Dendritic cell treated with granulocyte-macrophage colony-stimulating factor and Interleukin-4, amounts not matched to agents 40 ng/mL and 50 ng/mL, for 4 days (primary cell): ENCODE results near the gene CCDC6.
"Not testable (repeated sequence)": the region's sequence is repeated elsewhere in the genome, so short reads cannot be mapped to it uniquely, and the experiment has no call there.

Experiments
- H3K27ac Mint-ChIP-seq: one replicate; pipeline ENCODE4 v1.8.0; 2022; ENCODE audit warnings: mild to moderate bottlenecking, mixed read lengths
- H3K27me3 Mint-ChIP-seq: one replicate; pipeline ENCODE4 v1.8.0; 2022; ENCODE audit warnings: mild to moderate bottlenecking, mixed read lengths
- H3K36me3 Mint-ChIP-seq: one replicate; pipeline ENCODE4 v1.8.0; 2022; ENCODE audit warnings: low read depth, mixed read lengths
- H3K4me1 Mint-ChIP-seq: one replicate; pipeline ENCODE4 v1.8.0; 2022; ENCODE audit warnings: low read depth, mixed read lengths
- H3K4me3 Mint-ChIP-seq: one replicate; pipeline ENCODE4 v1.8.0; 2022; ENCODE audit warnings: mild to moderate bottlenecking, moderate library complexity, mixed read lengths
- H3K9me3 Mint-ChIP-seq: one replicate; pipeline ENCODE4 v1.8.0; 2022; ENCODE audit warnings: mixed read lengths
- intact Hi-C: fragments of 100-400 bp; cut with micrococcal nuclease; formaldehyde crosslinking; loops from one replicate; pipeline ENCODE4 v1.15.0; 2022

CCDC6 gene

DNA sequence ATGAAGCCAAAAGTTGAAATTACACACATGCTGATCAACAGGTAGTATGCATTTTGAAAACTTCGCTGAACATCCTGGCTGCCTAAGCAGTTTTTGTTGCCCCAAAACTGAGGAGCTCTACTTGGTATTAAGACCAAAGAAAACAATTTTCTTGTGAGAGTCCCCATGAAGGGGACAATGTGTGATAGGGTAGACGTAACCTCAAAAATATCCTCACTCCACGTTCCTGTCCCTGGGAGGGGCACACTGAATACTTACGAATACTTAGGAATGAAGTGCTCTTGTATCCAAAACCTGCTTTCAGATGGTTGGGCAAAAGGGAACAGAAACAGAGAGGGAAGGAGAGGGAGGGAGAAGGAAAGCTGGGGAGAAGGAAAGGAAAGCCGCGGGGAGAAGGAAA is 24.7 kb downstream of the CCDC6 start:
- H3K4me1 Mint-ChIP-seq = peaks cover 76% of the 10 kb centered on the region
- H3K4me3 Mint-ChIP-seq = no peak overlapping the region
- no peaks in the 10 kb centered on the region for H3K9me3 Mint-ChIP-seq
- H3K36me3 Mint-ChIP-seq = no peaks in the 10 kb centered on the region
- H3K27ac Mint-ChIP-seq = peak overlapping the region; percentile 4
- H3K27me3 Mint-ChIP-seq = no peaks in the 10 kb centered on the region
- intact Hi-C loops = no loop called here

DNA sequence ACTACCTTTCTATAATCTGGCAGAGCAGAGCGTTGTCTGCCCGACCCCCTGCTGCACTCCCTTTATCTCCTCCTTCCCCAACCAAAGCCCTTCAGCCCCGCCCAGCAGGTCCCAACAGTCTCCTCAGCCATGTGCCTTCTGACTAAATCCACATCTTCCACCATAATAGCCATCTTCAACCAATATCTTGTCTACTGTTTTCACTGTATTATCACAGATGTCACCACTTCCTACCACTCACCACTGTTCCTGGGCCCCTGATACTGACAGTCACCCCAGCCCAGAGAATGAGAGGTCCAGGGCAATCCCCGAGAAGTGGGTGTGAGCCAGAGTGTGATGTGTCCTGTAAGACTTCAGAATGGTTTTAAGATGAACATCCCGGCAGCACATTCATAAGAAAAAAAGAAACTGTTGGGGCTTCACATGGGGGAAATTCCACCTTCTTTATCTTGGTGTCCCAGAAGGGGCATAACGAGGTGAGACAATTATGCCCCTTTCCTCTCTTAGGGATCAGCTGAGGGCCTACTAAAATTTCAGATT is 25.3 kb downstream of the CCDC6 start:
- Mint-ChIP-seq H3K9me3 (no peaks in the 10 kb centered on the region), H3K4me1 (peaks cover 70% of the 10 kb centered on the region), H3K36me3 (no peaks in the 10 kb centered on the region), H3K4me3 (no peak overlapping the region), H3K27me3 (no peaks in the 10 kb centered on the region), H3K27ac (peak overlapping the region; percentile 4)
- intact Hi-C loops = no loop called here

DNA sequence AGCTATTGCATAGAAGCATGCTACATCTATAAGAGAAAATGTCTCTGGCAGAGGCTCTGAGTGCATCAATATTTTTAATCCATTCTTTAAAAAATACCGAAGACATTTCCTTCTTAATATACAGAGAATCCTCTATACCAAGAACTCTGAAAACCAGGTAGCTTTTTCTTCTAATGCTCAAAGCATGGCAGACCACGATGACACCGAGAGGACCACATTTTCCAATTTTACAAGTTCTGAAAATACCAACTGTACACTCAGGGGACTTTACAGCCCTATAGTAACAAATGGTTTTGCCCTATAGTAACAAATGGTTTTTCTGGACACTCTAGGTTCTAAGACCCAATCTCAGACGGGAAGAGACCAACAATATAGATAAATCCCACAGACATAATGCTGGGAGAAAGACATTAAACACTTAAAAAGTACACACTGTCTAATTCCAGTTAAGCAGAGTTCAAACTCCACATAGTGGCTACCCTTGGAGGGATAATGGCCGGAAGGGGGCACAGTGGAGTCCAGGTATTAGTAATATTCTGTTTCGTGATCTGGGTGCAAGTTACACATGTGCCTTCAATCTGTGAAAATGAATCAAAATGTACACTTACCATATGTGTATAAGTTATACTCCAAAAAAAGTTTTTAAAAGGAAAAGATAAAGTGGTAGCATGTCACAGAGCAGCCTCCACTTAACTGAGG is 26.2 kb downstream of the CCDC6 start:
- Mint-ChIP-seq H3K9me3 (no peaks in the 10 kb centered on the region), H3K36me3 (no peaks in the 10 kb centered on the region), H3K27ac (peak overlapping the region; percentile 2), H3K4me1 (peaks cover 61% of the 10 kb centered on the region), H3K4me3 (no peak overlapping the region), H3K27me3 (no peaks in the 10 kb centered on the region)
- intact Hi-C loops = no loop called here

DNA sequence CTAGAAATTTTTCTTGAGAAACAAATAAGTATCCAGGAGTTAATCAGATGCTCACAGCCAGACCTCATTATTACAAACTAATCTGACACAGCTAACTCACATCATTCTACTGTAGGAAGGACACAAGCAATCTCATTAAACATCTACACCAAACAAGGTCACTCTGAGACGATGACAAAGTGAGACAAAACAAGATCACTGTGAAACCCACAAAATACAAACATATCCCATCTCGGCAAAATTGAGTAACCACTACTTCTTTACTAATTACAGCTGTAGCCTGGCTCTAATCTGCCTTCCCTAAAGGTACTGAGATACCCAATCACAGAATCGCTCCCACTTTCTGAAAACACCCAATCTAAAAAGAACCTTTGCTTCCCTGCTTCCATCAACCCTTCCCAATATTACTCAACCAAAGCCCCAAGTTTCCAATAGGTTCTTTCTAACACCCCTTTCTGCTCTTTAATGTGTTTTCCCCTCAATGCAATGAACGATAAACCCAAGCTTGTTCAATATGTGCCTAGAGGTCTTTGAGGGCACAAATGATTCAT is 26.9 kb downstream of the CCDC6 start:
- intact Hi-C loops = no loop called here
- Mint-ChIP-seq H3K9me3 (no peaks in the 10 kb centered on the region), H3K4me3 (no peak overlapping the region), H3K27ac (peak overlapping the region; percentile 2), H3K27me3 (no peaks in the 10 kb centered on the region), H3K36me3 (no peaks in the 10 kb centered on the region), H3K4me1 (peaks cover 58% of the 10 kb centered on the region)

DNA sequence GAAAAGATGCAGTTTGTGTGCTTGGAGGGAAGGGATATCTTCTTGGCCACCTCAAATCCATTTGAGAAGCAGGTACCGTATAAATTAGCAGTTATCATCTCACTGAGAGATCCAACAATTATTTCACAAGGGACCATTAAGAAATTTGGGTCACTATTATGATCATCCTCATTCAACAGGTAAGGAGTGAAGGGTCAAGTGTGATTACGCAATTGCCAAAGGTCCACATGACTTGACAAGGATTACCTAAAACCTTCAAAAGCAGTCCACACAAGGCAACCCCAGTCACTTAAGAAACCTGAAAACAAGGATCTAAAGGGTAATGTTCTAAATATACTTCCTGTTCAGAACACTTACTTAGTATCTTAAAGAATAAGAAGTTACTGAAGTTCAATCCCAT is 27.4 kb downstream of the CCDC6 start:
- Mint-ChIP-seq H3K4me3 (no peak overlapping the region), H3K27ac (no peak overlapping the region)
- intact Hi-C loops = no loop called here

DNA sequence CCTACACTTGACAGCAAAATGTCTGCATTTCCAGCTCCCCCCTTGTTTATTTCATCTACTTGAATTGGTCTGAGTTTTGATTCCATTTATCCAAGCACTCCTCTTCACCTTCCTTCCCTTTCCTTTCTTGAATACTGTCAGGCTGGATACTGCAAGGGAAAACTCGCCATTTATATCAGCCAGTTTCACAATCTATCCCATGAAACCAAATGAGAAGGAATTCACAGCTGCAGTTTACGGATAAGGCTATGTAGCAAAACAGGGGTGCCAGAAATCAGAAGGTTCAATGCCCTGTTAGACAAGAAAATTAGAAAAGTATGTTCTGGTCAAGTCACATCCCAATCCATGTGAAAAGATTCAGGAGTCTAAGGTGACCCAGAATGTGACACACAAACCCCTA is 28.1 kb downstream of the CCDC6 start:
- no peaks in the 10 kb centered on the region for H3K9me3 Mint-ChIP-seq
- H3K4me3 Mint-ChIP-seq = no peak overlapping the region
- no peak overlapping the region for H3K27ac Mint-ChIP-seq
- intact Hi-C loops = no loop called here
- H3K4me1 Mint-ChIP-seq = peaks cover 57% of the 10 kb centered on the region
- no peaks in the 10 kb centered on the region for H3K27me3 Mint-ChIP-seq
- H3K36me3 Mint-ChIP-seq = no peaks in the 10 kb centered on the region

More for the DNA sequence above, 27.4 kb downstream of the CCDC6 start:
- peaks cover 58% of the 10 kb centered on the region for H3K4me1 Mint-ChIP-seq
- no peaks in the 10 kb centered on the region for H3K27me3 Mint-ChIP-seq
- H3K36me3 Mint-ChIP-seq = no peaks in the 10 kb centered on the region
- no peaks in the 10 kb centered on the region for H3K9me3 Mint-ChIP-seq

DNA sequence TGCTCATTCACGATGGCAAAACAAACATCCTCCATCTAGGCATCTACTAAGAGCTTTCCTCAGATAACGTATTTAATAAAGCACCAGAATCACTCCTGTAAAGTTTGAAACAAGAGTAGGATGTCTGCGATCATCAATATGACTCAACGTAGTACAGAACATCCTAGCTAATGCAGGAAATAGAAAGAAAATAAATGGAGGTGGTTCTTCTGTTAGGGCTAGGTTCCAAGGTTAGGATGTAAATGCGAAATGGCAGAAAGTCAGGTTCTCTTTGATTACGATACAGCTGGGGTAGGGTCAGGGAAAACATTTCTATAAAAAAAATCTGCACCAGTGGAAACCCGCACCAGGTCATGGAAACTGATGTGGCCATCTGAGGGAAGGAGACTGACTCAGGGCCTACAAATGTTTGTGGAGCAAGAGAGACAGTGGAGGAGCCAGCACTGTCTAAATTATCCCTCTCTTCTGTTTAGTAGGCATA is 29.1 kb downstream of the CCDC6 start:
- Mint-ChIP-seq H3K27me3 (no peaks in the 10 kb centered on the region), H3K36me3 (no peaks in the 10 kb centered on the region), H3K9me3 (no peaks in the 10 kb centered on the region), H3K4me1 (peaks cover 65% of the 10 kb centered on the region), H3K4me3 (no peak overlapping the region), H3K27ac (no peak overlapping the region)
- intact Hi-C loops = no loop called here

DNA sequence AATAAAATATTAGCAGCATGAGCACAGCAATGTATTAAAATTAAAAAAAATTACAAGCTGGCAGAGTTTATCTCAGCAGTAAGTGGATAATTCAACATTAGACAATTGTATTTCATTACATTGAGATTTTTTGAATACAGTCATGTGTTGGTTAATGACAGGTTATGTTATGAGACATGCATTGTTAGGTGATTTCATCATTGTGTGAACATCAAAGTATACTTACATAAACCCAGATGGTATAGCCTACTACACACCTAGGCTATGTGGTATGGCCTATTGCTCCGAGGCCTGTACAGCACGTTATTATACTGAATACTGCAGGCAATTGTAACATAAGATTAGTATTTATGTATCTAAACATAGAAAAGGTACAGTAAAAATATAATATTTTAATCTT is 29.7 kb downstream of the CCDC6 start:
- Mint-ChIP-seq H3K4me1 (peaks cover 67% of the 10 kb centered on the region), H3K27me3 (no peaks in the 10 kb centered on the region), H3K9me3 (no peaks in the 10 kb centered on the region), H3K4me3 (no peak overlapping the region), H3K36me3 (no peaks in the 10 kb centered on the region), H3K27ac (no peak overlapping the region)
- intact Hi-C loops = no loop called here

DNA sequence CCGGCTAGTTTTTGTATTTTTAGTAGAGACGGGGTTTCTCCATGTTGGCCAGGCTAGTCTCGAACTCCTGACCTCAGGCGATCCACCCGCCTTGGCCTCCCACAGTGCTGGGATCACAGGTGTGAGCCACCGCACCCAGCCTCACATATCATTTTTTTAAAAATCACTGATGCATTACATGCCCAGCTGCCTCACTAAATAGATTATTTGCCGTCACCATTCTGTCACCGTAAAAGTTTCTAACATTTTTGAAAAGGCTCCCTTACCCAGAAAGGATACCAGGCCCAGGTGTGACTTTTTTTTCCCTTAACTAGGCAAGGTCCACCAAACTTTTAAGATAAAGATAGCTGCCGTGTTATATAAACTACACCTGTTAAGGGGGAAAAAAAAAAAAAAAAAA is 30.1 kb downstream of the CCDC6 start:
- H3K27ac Mint-ChIP-seq, H3K4me3 Mint-ChIP-seq, H3K9me3 Mint-ChIP-seq, intact Hi-C loops, H3K36me3 Mint-ChIP-seq, H3K27me3 Mint-ChIP-seq: not testable (repeated sequence)
- H3K4me1 Mint-ChIP-seq = peaks cover 64% of the 10 kb centered on the region

DNA sequence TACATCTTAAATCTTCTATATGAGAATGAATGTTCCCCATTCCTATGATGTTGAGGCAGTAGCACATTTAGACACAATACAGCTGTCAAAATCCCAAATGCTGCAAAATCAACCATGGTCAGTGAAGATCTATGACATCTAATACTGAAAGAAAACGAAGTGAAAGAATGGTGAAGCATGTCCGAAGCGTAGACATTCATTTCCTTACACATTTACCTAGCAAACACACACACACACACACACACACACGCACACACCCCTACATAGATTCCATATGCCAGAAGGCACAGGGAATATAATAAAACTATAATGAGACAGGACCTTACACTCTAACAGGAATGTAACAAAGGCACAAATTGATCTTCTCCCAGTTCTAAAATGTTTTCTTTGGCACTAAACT is 32.5 kb downstream of the CCDC6 start:
- Mint-ChIP-seq H3K4me3 (no peak overlapping the region), H3K27ac (no peak overlapping the region), H3K9me3 (no peaks in the 10 kb centered on the region)

DNA sequence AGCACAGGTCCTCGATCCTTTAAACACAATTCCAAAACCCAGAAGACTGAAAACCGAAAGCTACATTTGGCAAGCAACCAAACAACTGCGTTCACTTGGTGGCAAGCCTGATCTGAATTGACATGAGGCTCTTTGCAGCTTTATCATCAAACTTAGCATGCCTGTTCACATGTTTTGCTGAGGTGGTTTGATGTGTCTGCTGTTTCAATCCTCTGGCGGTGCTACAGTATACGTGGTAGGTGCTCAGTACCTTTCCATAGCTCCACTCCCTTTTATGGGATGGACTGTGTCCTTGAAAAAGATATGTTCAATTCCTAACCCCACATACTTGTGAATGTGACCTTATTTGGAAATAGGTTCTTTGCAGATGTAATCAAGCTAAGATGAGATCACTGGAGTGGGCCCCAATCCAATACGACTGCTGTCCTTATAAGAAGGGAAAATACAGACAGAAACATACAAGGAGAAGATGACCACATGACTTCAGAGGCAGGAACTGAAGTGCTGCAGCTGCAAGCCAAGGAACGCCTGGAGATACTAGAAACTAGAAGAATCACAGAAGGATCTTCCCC is 33.4 kb downstream of the CCDC6 start:
- Mint-ChIP-seq H3K4me1 (peaks cover 52% of the 10 kb centered on the region), H3K4me3 (no peak overlapping the region), H3K27ac (no peak overlapping the region), H3K9me3 (no peaks in the 10 kb centered on the region), H3K27me3 (no peaks in the 10 kb centered on the region), H3K36me3 (no peaks in the 10 kb centered on the region)
- intact Hi-C loops = loop anchor here (5.0 kb wide), 1 partner anchor 34 kb away; the partner anchor contains the start of gene CCDC6

More for the DNA sequence above, 32.5 kb downstream of the CCDC6 start:
- Mint-ChIP-seq H3K4me1 (peaks cover 59% of the 10 kb centered on the region), H3K36me3 (no peaks in the 10 kb centered on the region), H3K27me3 (no peaks in the 10 kb centered on the region)
- intact Hi-C loops = loop anchor here (5.0 kb wide), 1 partner anchor 33 kb away; the partner anchor contains the start of gene CCDC6

DNA sequence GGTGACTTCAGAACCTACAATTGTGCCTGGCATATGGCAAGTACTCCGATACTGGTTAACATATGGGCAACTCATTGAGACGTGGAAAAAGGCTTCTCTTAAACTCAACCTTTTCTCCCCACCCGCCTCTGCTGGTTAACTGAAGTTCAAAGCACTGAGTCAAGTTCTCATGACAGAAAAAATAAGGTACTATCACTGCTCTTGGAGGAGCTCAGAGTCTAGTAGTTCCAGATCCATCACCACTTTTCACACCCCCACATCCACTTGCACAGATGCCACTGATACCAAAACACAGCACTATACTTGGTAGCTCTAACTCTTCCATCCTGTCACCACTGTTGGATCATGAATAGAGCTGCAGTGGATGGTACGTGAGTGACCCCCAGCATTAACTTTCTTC is 36.2 kb downstream of the CCDC6 start:
- H3K9me3 Mint-ChIP-seq = no peaks in the 10 kb centered on the region
- intact Hi-C loops = loop anchor here (5.0 kb wide), 1 partner anchor 37 kb away; the partner anchor contains the start of gene CCDC6

DNA sequence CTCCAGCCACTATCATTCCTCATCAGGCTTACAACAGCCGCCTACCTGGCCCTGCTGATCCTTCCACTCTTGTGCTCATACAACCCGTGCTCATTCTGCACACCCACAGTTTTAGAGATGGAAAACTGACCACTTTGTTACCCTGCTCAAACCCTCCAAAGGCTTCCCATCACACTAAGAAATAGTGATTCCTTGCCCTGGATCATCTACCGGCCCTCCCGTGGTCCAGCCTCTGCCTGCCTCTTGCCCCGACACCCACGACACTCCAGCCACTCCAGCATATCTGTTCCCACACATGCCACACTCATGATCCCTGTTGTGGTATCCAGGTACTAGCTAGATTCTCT is 36.8 kb downstream of the CCDC6 start:
- intact Hi-C loops = loop anchor here (5.0 kb wide), 1 partner anchor 163 kb away; no protein-coding TSS in a partner anchor
- H3K4me3 Mint-ChIP-seq = no peak overlapping the region
- H3K27me3 Mint-ChIP-seq = no peaks in the 10 kb centered on the region
- H3K27ac Mint-ChIP-seq = no peak overlapping the region
- no peaks in the 10 kb centered on the region for H3K9me3 Mint-ChIP-seq
- no peaks in the 10 kb centered on the region for H3K36me3 Mint-ChIP-seq
- peaks cover 67% of the 10 kb centered on the region for H3K4me1 Mint-ChIP-seq

More for the DNA sequence above, 36.2 kb downstream of the CCDC6 start:
- Mint-ChIP-seq H3K4me1 (peaks cover 66% of the 10 kb centered on the region), H3K36me3 (no peaks in the 10 kb centered on the region), H3K27ac (no peak overlapping the region), H3K27me3 (no peaks in the 10 kb centered on the region), H3K4me3 (no peak overlapping the region)
